ENCODE measurements around the gene HIC2. TPM values are rescaled to one million over a fixed set of nuclear protein-coding genes. Genes with fewer than 3 reads are reported as not detected.
"Not testable (repeated sequence)": the region's sequence is repeated elsewhere in the genome, so short reads cannot be mapped to it uniquely, and the experiment has no call there.

The HIC2 gene
- total RNA-seq, 1 experiment from 2014 or later, result 5.6 TPM

DNA sequence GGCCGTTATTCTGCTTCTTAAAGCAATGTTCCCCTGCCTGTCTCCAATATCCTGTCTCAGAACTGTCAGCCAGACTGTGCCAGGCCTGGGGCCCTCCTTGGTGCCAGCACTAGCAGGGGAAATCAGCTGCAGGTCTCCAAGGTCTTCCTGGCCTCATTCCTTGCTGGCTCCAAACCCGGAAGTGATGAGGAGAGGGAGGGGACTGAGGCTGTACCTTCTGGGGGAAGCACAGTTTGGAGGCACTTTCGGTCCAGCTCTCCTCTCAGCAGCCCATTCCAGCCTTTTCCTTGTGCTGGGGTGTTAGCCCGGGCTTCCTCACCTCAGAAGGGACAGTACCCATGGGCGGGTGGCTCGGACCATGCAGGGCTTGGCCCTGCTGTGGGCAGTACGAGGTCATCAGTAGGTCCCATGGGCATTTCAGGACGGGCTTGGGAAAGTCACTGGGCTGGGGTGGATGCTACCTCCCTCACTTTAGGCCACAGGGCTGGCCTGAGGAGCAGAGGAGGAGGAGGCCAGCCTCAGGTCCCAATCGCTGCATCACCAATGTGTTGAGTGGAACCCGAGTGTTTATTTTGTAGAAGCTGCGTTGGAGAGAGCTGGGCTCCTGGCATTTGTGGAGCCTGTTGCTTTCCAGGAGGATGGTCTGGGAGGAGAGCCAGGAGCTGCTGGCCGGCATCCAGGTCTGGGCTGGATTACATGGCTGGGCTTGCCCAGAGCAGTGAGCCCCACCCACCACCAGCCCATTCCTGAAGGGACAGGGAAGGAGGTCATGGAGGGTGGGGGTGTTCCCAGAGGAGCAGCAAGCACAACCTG is 19.0 kb downstream of the HIC2 start:
- not testable (repeated sequence) for DNase-seq (ENCODE audit: low spot score)

DNA sequence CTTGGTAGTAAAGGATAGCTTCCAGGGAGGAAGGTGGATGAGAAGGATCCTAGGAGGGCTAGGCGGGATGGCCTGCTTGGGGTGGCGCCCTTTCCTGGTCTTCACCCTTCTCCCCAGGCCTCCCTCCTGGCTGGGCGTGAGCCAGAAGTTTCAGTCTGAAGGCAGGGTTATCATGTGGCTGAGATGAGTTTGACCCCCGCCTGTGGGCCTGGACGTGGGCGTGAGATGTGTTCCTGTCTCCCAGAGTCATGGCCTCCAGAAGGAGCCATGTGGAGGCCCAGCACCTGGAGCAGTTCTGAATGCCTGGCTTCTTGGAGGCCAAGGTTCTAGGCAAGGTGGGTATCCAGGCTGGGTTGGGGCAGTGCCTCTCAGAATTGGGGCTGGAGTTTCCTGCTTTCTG is 20.8 kb downstream of the HIC2 start:
- not testable (repeated sequence) for DNase-seq (ENCODE audit: low spot score)

DNA sequence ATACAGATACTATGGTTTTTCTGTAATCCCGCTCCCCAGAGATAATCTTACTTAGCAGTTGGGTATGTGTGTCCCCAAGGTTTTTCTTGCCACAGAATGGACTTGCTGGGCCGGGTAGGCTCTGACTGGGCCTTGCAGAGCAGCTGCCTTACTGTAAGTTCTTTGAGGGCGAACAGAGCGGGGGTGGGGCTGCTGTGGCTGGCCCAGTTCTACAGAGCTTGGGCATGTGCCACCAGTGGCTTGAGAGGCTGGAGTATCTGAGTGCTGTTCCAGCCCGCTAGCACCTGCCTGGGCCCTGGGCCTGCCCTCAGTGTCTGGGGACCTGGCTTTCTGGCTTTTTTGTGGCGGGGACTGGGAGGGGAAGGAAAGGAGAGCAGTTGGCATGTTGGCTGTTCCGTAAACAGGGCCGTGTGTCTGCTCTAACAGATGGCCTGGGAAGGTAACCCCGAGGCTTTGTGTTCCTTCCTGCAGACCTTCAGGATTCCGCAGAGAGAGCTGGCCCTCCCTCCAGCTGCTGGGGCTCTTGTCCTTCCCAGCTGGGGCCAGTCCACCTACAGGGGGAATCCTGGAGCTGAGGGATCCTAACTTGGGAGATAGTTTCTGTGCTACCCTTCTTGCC is 23.0 kb downstream of the HIC2 start:
- not testable (repeated sequence) for DNase-seq (ENCODE audit: low spot score)

DNA sequence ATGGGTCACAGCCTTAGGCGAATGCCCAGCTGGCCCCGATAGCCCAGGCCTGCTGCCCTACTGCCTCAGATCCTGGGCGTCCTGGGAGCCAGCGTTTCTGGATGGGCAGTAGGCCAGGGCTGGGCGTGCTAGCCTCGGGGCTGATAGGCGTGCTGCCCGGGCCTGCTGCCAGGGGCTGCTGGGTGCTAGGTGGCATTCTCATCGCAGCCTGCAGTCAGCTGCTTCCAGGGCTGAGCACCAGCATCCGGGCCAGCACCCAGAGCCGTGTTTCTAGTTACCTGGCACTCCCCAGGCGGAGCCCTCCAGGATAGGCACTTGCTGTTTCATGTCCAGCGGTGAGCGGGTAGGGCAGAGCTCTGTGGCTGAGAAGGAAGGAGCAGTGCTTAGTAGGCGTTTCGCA is 23.5 kb downstream of the HIC2 start:
- not testable (repeated sequence) for DNase-seq (ENCODE audit: low spot score)

DNA sequence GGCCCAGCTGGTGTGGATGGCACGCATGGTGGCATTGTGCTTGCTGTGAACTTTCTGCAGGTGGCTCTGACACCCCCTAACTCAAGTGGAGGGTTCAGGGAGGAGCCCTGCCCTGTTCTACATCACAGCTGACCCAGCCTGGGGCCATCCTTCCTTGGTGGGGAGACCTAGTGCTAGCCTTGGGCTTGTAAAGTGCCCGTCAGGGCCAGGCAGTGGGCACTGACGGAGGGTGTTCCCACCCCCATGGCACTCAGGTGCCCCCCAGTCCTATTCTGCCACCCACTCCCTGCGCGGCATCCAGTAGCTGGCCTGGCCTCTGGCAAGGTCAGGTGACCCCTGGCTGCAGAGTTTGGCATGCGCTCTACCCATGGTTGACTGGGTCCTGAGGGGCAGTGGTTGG is 24.0 kb downstream of the HIC2 start:
- DNase-seq (ENCODE audit: low spot score), result not testable (repeated sequence)

DNA sequence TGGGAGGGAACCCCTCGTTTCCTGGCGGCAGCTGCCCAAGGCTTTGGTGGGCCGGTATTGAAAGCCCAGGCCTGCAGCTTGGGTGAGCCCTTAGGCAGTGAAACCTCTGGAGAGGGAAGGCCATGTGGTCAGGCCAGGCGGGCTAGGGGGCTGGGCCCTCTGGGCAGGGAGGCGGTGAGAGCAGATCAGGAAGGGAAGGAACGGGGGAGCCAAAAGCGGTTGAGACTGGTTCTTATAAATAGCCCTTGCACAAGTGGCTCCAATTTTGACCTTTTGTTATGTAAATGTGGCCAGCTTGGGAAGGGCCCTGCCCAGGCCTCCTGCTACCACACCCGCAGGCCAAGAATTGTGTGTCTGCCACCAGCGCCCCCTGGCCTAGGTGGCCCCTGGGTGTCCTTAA is 25.0 kb downstream of the HIC2 start:
- DNase-seq (ENCODE audit: low spot score), result not testable (repeated sequence)

DNA sequence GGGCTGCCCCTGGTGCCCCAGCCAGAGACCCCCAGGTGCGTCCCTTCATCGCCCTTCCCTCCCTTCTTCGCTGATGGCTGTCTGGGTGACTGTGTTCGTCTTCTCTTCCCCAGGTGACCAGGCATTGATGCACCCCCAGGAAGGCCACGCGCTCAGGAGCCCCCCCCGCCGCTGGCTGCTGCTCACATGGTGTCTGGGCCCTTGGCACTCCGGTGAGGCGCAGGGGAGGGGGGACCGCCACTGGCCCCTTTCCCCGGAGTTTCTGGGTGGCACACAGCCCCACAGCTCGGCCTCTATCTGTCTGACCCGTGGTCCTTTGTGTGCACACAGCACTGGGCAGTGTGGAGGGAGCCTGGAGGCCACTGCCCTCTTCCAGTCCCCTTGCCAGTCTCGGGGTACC is 25.5 kb downstream of the HIC2 start:
- not testable (repeated sequence) for DNase-seq (ENCODE audit: low spot score)

DNA sequence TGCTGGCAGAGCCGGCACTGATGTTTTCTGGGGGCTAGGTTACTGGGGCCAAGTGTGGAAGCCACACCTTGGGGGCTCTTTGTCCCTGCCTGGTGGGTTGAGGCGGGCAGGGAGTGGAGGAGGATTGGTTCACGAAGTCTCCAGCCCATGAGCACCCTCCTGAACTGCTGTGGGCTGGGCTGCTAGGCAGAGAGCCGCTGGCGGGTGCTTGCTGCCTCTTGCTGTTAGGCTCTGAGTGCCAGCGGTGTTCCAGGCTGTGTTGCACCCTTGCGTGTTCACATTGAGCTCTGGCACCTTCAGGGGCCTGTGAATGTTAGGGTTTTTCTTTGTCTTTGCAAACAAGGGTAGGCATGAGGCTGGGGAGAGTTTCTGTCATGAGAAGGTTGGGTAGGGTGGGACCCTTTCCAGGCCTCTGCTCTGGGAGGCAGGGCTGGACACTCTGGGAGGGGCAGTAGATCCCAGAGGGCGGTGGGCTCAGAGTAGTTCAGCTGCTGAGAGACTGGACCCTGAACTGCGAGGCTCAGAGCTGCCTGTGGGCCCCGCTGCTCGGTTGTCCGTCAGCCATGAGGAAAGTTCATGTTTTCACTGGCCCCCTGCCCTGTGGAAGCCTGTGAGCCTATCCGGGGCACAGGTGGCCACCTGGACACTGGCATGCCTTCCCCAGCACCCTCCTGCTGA is 26.0 kb downstream of the HIC2 start:
- no peak for DNase-seq (ENCODE audit: low spot score)

DNA sequence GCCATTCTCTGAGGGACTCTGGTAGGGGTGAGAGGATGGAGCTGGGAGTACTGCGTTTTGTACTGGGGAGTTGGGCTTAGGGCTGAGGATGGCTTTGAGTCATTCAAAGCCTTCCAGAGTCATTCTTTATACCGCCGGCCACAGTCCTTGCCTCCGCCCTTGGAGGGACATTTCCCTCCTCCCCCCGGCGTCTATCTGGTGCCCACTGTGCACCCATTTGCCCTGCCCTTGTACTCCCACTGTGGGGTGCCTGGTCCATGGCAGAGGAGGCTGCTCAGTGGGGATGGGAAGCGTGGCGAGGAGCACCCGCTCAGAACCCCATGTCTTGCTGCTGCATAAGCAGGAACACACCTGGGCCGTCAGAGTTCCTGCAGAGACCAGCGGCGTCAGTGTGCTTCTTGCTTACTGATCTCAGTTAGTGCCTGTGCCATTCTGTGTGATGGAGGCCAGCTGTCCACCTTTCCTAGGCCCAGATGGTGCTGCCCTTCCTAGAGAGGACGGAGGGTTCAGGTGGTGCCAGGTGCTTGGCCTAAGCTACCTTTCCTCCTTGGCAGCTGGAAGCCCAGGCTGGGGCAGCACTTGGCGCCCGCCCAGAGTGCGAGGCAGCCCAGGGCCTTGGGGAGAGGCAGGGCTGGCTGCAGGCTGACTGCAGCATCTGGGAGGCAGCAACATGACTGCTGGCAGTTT is 26.7 kb downstream of the HIC2 start:
- no peak for DNase-seq (ENCODE audit: low spot score)

DNA sequence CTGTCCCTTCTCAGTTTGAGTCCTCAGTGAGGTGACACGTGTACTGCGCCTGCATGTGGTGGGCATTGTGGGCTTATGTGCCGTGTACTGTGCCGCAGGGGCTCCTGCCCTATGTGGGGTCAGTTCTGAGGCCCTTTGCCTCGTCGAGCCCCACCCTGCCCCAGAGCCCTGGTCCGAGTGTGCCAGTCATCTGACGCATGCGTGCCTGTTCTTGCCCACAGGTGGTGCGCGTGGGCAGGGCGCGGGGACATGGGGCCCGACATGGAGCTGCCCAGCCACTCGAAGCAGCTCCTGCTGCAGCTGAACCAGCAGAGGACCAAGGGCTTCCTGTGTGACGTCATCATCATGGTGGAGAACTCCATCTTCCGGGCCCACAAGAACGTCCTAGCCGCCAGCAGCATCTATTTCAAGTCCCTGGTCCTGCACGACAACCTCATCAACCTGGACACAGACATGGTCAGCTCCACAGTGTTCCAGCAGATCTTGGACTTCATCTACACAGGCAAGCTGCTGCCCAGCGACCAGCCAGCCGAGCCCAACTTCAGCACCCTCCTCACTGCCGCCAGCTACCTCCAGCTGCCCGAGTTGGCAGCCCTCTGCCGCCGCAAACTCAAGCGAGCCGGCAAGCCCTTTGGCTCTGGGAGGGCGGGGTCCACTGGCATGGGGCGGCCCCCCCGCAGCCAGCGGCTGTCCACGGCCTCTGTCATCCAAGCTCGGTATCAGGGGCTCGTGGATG is 27.7 kb downstream of the HIC2 start:
- no peak for DNase-seq (ENCODE audit: low spot score)

DNA sequence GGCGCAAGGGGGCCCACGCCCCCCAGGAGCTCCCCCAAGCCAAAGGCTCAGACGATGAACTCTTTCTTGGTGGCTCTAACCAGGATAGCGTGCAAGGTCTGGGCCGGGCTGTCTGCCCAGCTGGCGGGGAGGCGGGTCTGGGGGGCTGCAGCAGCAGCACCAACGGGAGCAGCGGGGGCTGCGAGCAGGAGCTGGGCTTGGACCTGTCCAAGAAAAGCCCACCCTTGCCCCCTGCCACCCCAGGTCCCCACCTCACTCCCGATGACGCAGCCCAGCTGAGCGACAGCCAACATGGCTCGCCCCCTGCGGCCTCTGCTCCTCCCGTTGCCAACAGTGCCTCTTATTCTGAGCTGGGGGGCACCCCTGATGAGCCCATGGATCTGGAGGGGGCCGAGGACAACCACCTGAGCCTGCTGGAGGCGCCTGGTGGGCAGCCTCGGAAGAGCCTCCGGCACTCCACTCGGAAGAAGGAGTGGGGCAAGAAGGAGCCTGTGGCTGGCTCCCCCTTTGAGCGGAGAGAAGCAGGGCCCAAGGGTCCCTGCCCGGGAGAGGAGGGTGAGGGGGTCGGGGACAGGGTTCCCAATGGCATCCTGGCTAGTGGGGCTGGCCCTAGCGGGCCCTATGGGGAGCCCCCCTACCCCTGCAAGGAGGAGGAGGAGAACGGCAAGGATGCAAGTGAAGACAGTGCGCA is 28.4 kb downstream of the HIC2 start:
- DNase-seq (ENCODE audit: low spot score), result no peak

DNA sequence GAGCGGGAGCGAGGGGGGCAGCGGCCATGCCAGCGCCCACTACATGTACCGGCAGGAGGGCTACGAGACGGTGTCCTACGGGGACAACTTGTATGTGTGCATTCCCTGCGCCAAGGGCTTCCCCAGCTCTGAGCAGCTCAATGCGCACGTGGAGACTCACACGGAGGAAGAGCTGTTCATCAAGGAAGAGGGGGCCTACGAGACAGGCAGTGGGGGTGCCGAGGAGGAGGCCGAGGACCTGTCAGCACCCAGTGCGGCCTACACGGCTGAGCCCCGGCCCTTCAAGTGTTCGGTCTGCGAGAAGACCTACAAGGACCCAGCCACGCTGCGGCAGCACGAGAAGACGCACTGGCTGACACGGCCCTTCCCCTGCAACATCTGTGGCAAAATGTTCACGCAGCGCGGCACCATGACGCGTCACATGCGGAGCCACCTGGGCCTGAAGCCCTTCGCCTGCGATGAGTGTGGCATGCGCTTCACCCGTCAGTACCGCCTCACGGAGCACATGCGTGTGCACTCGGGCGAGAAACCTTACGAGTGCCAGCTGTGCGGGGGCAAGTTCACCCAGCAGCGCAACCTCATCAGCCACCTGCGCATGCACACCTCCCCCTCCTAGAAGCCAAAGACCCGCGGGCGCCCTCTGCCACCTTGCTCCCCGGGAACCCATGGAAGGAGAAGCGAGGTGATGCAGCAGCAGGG is 29.1 kb downstream of the HIC2 start:
- DNase-seq (ENCODE audit: low spot score), result no peak

DNA sequence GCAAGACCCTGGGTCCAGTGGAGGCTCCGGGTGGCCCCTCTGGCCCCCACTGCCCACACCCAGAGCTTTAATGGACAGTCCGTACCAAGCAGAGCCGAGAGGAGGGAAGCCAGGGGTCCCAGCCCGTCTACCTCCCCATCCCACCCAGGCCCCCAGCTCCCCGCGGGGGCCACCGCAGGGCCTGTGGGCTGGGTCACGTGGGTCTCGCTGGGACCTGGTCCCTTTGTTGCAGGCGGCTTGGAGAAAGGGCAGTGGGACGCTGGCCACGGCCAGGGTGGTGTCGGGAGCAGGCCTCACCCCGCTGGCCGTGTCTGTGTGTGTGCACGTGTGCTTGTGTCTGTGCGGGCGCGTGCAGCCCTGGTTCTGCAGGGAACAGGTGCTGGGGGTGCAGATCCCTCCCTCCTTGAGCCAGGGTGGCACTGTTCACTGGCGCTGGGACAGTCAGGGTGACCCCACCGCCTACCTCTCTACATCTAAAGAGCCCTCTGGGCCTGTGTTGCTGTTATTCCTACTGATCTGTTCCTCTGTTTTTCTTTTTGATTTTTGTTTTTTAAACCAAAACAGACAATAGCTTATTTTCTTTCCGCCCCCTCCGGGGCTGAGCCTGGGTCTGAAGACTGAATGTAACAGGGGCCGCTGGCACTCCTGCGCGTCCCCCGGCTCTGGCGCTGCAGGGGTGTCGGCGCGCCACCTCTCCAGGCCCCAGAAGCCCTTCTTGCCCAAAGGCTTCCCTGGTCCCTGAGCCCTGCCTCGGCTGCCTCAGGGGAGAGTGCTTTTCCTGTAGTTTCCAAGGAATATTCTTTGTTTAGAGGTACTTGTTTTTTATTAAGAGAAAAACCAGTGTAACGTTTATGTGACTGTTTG is 29.9 kb downstream of the HIC2 start:
- no peak for DNase-seq (ENCODE audit: low spot score)

DNA sequence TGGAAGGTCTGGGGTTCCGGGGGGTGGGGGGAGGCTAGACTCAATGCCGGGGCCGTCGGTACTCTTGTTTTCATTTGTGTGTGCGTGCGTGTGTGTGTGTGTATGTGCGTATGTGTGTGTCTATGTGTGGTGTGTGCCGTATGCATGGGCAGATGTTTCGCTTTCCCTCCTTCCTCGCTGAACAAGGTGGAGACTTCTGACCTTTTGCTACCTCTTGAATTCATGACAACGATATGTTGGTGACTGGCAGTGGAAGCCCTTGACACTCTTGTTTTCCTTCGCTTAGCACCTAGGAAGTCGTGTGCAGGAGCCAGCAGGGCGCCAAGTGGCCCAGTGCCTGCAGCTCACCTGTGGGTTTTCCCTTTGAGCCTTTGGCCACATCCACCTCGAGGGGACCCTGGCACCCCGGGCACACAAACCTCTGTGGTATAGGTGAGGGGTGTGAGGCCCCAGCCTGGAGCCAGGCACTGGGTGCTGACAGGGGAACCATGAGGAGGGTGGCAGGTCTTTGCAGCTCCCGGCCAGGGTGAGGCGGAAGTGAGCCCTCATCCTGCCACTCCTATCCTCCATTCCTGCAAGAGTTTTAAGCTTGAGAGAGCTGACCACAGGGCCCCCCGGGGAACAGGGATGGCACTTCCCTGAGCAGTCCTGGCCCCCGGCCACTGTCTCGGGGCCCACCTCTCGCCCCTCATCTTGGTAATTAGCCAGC is 30.7 kb downstream of the HIC2 start:
- no peak for DNase-seq (ENCODE audit: low spot score)

DNA sequence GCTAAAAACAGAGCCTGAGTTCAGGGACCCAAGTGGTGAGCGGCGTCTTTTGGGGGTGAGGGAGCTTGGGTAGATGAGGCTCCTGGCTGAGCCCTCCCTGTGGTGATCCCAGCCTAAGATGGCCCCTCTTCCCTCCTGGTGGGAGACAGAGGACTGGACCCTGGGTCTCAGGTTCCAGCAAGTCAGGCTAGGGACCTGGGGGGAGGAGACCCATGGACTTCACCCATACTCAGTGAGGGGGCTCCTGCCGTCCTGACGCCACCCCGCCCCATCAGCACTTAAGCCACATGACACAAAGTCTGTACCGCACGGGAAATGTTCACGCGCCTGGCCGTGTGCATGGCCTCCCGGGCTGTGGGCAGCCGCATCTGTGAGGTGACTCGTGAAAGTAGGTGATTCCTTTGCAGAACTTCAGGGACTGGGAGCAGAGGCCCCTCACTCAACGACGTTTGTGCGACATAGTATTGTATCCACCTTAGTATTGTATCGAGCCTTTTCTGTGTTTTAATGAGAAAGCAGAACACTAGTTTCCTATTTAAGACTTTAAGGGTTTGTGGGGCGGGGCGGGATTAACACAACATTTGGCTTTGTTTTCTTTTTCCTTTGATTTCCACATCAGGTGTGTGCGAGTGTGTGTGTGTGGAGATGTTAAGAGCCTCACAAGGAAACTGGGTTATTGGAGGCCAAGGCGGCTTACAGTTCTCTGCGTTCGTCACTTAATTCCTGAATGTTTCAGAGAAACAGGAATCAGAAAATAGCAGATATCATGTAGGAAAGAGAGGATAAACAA is 31.7 kb downstream of the HIC2 start:
- no peak for DNase-seq (ENCODE audit: low spot score)

DNA sequence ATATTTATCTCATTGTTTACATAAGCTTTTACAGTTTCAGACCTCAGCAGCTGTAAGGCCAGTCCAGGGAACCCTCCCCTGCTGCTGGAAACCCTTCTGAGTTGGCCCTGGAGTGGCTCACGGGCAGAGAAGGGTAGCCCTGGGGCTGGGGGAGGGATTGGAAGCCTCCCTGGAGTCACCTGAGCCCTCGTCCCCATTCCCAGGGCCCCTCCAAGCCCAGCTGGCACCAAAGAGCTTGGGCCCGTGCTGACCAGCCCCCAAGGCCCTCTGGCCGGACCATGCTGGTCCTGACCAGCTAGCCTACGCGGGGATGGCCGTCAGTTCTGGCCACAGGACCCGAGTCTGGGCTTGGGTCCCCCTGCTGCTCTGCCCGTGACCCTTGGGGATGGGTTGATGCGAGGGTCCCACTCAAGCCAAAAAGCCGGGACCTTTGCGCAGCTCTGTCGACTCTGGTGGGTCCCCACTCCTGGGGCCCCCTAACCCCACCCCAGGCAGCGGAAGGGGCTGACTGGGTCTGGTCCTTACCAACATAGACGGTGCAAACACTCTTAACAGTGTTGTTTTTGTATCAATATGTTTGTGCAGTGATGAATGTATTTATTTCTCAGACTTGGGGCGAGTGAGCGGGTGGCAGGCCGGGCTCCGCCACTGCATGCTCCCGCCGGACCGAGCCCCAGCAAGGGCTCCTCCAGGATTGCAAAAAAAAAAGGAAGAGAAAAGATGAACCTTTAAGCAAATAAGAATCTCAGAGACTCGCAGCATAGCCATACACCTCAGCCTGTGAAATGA is 32.6 kb downstream of the HIC2 start:
- no peak for DNase-seq (ENCODE audit: low spot score)

DNA sequence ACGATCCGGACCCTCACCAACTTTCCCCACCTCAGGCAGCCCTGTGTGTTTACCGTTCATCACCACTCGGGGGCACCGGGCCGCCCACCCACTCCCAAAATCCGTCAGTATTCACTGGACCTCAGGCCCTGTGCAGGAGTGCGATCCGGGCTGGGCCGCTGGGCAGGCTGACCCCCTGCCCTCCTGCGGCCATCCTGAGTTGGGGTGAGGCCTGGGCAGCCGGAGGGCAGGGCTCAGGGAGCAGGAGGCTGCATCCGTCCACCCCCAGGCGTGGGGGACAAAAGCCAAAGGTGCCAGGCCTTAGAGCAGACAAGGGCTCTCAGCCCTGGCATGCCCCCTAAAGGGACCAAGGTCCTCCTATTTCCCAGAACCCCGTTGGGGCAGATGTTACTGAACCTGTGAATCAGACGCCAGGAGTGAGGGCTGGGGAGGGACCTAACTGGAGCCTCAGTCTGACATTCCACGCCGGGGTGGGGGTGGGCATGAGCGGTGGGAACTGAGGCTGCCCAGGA is 33.2 kb downstream of the HIC2 start:
- DNase-seq (ENCODE audit: low spot score), result no peak

Data from HT-29 (cell line).